C4-2B (cell line): Measurements from ENCODE around the gene CLIP1.

ENCODE experiments used
- ZFX ChIP-seq: fragments of 450-650 bp; IDR thresholded peaks from 2 replicates; pipeline ENCODE4 v1.6.1; 2017
- TF ChIP-seq, protein P1 (sequence below): fragments of 450-650 bp; conservative IDR thresholded peaks from 2 replicates; pipeline ENCODE4 v1.5.1; 2017; ENCODE audit warnings: mild to moderate bottlenecking

- TF ChIP-seq, protein P1, sequence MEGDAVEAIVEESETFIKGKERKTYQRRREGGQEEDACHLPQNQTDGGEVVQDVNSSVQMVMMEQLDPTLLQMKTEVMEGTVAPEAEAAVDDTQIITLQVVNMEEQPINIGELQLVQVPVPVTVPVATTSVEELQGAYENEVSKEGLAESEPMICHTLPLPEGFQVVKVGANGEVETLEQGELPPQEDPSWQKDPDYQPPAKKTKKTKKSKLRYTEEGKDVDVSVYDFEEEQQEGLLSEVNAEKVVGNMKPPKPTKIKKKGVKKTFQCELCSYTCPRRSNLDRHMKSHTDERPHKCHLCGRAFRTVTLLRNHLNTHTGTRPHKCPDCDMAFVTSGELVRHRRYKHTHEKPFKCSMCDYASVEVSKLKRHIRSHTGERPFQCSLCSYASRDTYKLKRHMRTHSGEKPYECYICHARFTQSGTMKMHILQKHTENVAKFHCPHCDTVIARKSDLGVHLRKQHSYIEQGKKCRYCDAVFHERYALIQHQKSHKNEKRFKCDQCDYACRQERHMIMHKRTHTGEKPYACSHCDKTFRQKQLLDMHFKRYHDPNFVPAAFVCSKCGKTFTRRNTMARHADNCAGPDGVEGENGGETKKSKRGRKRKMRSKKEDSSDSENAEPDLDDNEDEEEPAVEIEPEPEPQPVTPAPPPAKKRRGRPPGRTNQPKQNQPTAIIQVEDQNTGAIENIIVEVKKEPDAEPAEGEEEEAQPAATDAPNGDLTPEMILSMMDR = no peak
- no peak for TF ChIP-seq ZFX
Measured at GRCh38 chr12:122232691-122233090, 189.8 kb downstream of the CLIP1 start.
